ENCODE data around the gene TF.

TF gene

DNA sequence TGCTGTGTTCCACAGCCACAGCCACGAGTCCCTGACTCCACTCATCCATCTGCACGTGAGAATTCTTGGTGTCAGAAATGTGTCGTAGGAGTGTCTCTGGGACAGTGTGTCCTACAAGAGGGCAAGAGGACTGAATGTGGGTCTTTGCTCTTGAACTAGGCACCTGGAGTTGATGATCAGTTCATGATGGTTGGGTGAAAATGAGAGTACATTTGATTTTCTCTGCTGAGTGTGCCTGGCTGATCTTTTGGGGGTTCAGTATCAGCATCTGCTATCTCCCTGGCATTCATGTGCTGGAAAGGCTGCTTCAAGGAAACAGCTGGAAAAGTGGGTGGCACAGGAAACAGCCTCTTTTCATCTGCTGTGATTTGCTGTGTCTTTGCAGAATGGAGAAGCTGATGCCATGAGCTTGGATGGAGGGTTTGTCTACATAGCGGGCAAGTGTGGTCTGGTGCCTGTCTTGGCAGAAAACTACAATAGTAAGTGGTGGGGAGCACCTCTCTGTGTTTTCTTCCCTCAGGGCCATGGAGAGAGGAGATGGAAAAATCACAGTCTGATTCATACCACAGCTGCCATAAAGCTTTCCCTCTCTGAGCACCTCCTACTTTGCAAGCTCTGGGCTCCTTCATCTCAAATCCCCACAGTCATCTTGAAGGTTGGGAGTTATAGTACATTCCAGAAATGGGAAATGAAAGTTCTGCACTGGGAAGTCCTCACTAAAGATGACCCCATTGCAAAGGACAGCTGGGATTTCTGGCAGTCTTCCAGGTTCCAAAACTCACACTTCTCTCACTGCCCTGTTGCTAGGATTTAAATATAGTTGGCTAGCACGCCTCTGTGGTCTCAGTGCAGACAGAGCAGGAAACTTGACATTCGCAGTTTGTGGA is 17.8 kb downstream of the TF start:
- Histone ChIP-seq H3K27ac (no peak overlapping the region), H3K4me3 (no peak overlapping the region)
- TF ChIP-seq, protein P1, sequence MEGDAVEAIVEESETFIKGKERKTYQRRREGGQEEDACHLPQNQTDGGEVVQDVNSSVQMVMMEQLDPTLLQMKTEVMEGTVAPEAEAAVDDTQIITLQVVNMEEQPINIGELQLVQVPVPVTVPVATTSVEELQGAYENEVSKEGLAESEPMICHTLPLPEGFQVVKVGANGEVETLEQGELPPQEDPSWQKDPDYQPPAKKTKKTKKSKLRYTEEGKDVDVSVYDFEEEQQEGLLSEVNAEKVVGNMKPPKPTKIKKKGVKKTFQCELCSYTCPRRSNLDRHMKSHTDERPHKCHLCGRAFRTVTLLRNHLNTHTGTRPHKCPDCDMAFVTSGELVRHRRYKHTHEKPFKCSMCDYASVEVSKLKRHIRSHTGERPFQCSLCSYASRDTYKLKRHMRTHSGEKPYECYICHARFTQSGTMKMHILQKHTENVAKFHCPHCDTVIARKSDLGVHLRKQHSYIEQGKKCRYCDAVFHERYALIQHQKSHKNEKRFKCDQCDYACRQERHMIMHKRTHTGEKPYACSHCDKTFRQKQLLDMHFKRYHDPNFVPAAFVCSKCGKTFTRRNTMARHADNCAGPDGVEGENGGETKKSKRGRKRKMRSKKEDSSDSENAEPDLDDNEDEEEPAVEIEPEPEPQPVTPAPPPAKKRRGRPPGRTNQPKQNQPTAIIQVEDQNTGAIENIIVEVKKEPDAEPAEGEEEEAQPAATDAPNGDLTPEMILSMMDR (IDR thresholded peaks at IDR 0.05), result no peak
- DNase-seq (ENCODE audit: low spot score), result no peak

DNA sequence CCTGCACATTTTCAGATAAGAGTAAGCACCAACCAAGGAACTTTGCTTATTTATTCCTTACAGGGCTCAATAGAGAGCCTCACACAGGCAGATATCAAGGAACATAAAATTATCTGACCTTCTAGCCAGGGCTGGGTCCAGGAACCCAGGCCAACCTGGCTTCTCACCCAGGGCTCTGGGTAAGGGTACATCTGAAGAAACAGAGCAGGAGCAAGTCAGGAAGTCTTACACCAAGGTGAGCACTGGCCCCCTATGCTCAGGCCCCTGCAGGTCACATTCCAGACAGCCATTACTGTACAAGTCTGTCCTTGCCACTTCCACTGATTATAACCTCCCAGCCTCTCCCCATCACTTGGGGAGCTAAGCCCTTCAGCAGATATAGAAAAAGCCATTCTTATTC is 19.1 kb downstream of the TF start:
- Histone ChIP-seq H3K4me3 (no peak overlapping the region), H3K27ac (no peak overlapping the region)
- DNase-seq (ENCODE audit: low spot score), result no peak
- TF ChIP-seq, protein P1 (IDR thresholded peaks at IDR 0.05), result no peak

DNA sequence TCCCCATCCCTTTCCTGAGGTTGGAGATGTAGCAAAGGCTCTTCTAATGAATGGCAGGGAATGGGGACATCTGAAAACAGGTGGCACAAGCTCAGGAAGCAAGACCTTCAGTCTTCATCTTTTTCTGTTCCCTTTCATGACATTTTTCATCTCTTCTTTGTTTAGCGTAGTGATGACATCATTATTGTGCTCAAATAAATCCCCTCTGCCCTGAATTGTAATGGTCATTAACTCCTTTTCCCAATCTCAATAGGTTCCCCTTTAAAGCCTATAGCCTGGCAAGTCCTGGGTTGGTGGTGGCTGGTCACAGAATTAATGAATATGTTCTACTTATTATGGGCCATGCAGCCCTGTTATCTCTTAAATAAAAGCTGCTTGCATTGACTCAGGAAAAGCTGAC is 21.4 kb downstream of the TF start:
- H3K27ac ChIP-seq, result no peak overlapping the region

DNA sequence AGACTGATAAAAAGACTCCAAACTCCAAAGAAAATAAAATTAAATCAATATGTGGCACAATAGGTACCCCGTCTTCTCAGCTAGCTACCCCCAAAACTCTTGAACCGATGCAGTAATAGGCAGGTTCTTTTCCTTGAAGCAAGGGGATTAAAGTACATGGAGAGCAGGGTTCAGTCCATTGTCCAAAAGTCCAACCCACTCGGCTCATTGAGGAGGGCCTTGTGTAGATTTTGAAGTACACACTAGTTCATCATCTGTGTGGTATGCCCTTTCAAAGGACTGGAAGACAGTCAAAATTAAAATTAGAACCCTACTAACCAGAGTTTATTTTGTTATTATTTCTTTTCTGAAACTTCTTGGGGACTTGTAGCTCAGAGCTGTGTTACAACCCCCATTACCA is 23.3 kb downstream of the TF start:
- TF ChIP-seq, protein P1 (IDR thresholded peaks at IDR 0.05), result no peak
- no peak for DNase-seq (ENCODE audit: low spot score)

More for the DNA sequence above, 21.4 kb downstream of the TF start:
- TF ChIP-seq, protein P1 (IDR thresholded peaks at IDR 0.05), result no peak
- DNase-seq (ENCODE audit: low spot score), result no peak
- H3K4me3 ChIP-seq, result no peak overlapping the region

DNA sequence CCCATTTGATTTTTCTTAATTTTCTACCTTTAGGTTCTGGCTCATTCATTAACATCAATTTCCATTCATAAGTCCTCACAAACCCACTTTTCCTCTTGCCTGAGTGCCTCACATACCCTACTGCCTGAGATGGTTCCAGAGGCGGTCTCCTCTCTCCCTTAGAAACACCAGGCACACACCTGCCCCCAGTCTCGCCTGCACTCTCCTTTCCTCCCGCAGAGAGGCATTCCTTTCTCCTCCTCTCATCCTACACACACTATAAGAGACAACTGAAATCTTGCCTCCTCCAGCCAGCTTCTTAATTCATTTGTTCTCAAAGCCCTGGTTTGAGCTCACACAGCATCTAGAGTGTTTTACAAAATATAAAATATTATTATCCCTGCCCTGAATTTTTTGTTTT is 27.5 kb downstream of the TF start:
- TF ChIP-seq, protein P1 (IDR thresholded peaks at IDR 0.05), result no peak
- DNase-seq (ENCODE audit: low spot score), result no peak
- H3K27ac ChIP-seq, result no peak overlapping the region

More for the DNA sequence above, 23.3 kb downstream of the TF start:
- Histone ChIP-seq H3K4me3 (no peak overlapping the region), H3K27ac (no peak overlapping the region)

DNA sequence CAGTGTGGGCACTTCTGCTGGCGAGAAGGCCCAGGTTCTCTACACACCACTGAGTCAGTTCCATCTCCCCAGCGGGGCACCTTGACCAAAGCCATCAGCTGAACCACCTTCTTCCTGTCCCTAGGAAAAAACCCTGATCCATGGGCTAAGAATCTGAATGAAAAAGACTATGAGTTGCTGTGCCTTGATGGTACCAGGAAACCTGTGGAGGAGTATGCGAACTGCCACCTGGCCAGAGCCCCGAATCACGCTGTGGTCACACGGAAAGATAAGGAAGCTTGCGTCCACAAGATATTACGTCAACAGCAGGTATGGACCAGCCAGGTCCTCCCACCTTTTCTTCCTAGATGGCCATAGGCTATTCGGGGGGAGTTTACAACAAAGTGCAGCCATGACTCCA is 29.1 kb downstream of the TF start:
- Histone ChIP-seq H3K27ac (no peak overlapping the region), H3K4me3 (no peak overlapping the region)
- TF ChIP-seq, protein P1 (IDR thresholded peaks at IDR 0.05), result no peak
- no peak for DNase-seq (ENCODE audit: low spot score)

More for the DNA sequence above, 27.5 kb downstream of the TF start:
- H3K4me3 ChIP-seq, result no peak overlapping the region

DNA sequence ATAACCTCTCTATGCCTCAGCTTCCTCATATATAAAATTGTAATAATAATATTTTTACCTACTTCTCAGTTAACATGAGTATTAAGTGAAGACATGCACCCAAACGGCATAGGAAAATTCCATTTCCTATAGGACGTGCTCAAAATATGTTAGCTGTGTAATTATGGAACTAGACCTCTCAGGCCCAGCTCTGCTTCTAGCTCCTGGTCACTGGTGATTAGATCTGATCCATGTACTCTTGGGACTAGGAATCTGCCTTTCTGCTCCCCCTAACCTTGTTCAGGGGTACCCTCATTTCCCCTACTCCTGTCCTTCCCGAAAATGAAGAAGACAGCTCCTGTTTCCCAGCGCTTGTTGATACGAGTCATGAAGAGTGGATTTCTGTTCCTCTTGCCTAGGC is 29.6 kb downstream of the TF start:
- TF ChIP-seq, protein P1 (IDR thresholded peaks at IDR 0.05), result no peak
- no peak for DNase-seq (ENCODE audit: low spot score)
- Histone ChIP-seq H3K27ac (no peak overlapping the region), H3K4me3 (no peak overlapping the region)
